ENCODE results near the gene TRHDE.

DNA sequence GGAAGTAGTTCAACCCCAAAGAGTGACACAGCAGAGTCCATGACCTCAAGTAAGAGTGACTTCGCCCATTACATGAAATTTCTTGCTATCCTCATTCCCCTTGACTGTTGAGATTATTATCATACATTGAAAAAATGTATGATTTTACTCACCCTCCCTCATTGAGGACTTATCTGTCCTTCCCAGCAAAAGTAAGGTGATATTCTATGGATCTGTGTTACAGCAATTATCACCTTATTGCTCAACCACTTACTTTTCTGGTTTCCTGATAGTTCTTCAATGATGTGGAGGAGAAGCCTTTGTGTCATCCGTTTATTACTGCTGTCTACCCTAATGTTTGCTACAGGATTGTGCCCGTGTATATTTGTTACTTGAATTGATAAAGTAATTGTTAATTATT is 306.2 kb downstream of the TRHDE start:
- TF ChIP-seq, protein P1, sequence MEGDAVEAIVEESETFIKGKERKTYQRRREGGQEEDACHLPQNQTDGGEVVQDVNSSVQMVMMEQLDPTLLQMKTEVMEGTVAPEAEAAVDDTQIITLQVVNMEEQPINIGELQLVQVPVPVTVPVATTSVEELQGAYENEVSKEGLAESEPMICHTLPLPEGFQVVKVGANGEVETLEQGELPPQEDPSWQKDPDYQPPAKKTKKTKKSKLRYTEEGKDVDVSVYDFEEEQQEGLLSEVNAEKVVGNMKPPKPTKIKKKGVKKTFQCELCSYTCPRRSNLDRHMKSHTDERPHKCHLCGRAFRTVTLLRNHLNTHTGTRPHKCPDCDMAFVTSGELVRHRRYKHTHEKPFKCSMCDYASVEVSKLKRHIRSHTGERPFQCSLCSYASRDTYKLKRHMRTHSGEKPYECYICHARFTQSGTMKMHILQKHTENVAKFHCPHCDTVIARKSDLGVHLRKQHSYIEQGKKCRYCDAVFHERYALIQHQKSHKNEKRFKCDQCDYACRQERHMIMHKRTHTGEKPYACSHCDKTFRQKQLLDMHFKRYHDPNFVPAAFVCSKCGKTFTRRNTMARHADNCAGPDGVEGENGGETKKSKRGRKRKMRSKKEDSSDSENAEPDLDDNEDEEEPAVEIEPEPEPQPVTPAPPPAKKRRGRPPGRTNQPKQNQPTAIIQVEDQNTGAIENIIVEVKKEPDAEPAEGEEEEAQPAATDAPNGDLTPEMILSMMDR (conservative IDR thresholded peaks at IDR 0.05): no peak
- TF ChIP-seq EZH2 (IDR thresholded peaks at IDR 0.05; ENCODE audit: low read depth): no peak

Measured in PC-9 (cell line).